CD4-positive, alpha-beta T cell (primary cell): Measurements from ENCODE around the gene PHF2. TPM values are rescaled to one million over a fixed set of nuclear protein-coding genes. Genes with fewer than 3 reads are reported as not detected.

Experiments used
- ATAC-seq: fragments of 200-7000 bp; cut with Tn5 transposase; one replicate; pipeline ENCODE4 v1.10.0; 2022; ENCODE audit warnings: mild to moderate bottlenecking; ENCODE audit not compliant: poor library complexity
- CTCF ChIA-PET: fragments of 350-600 bp; sonication (Branson Sonifier 250); formaldehyde crosslinking; loops from one replicate; lab custom pipeline; 2021; ENCODE audit warnings: antibody characterized with exemption, inconsistent platforms; lab: Charles Lee
- POLR2A ChIA-PET: fragments of 350-600 bp; sonication (Branson Sonifier 250); formaldehyde crosslinking; loops from one replicate; lab custom pipeline; 2021; ENCODE audit warnings: antibody characterized with exemption, inconsistent platforms; lab: Charles Lee
- DNase-seq, 14 experiments: peaks; one replicate each; pipeline ENCODE4 v3.0.0-alpha.2; 2013 to 2020; ENCODE audit warnings: mixed read lengths in 2 of 14
- H3K27ac ChIP-seq, 2 donors: one replicate each; pipeline versions ENCODE4 v1.5.1 to v1.7.0; 2013; ENCODE audit warnings: low read length in 2 of 2, low read depth in 1 of 2, mild to moderate bottlenecking in 1 of 2
- H3K27me3 ChIP-seq, 2 experiments: 1 replicate in 1 of 2; 2 replicates in 1 of 2; pipeline versions ENCODE4 v1.6.1 to v1.7.0; 2013; ENCODE audit warnings: low read length in 2 of 2, control low read depth in 1 of 2, mild to moderate bottlenecking in 1 of 2, moderate library complexity in 1 of 2; ENCODE audit not compliant: insufficient read depth in 2 of 2, control insufficient read depth in 1 of 2
- H3K36me3 ChIP-seq: one replicate; pipeline ENCODE4 v1.6.1; 2013; ENCODE audit warnings: low read length, control low read depth; ENCODE audit not compliant: insufficient read depth
- H3K4me1 ChIP-seq: one replicate; pipeline ENCODE4 v1.6.1; 2013; ENCODE audit warnings: low read length, control low read depth; ENCODE audit not compliant: insufficient read depth
- H3K4me3 ChIP-seq: one replicate; pipeline ENCODE4 v1.5.1; 2013; ENCODE audit warnings: mild to moderate bottlenecking, low read length, moderate library complexity
- H3K9me3 ChIP-seq, 2 experiments: 1 replicate in 1 of 2; 2 replicates in 1 of 2; pipeline versions ENCODE4 v1.6.1 to v1.7.0; 2013; ENCODE audit warnings: low read length in 2 of 2, mild to moderate bottlenecking in 2 of 2, control low read depth in 1 of 2, moderate library complexity in 1 of 2; ENCODE audit not compliant: control insufficient read depth in 1 of 2, insufficient read depth in 1 of 2
- H3K27ac Mint-ChIP-seq: one replicate; pipeline ENCODE4 v1.8.0; 2020; ENCODE audit warnings: mixed read lengths
- H3K27me3 Mint-ChIP-seq: one replicate; pipeline ENCODE4 v1.8.0; 2021; ENCODE audit warnings: mixed read lengths
- H3K36me3 Mint-ChIP-seq: one replicate; pipeline ENCODE4 v1.8.0; 2021; ENCODE audit warnings: low read depth, mixed read lengths
- H3K4me1 Mint-ChIP-seq: one replicate; pipeline ENCODE4 v1.8.0; 2021; ENCODE audit warnings: low read depth, mixed read lengths
- H3K4me3 Mint-ChIP-seq: one replicate; pipeline ENCODE4 v1.8.0; 2020; ENCODE audit warnings: mild to moderate bottlenecking, mixed read lengths
- H3K9me3 Mint-ChIP-seq: one replicate; pipeline ENCODE4 v1.8.0; 2020; ENCODE audit warnings: mixed read lengths
- CTCF ChIP-seq: fragments of 200-600 bp; IDR thresholded peaks from one replicate; pipeline ENCODE4 v1.8.0; 2022; ENCODE audit warnings: antibody characterized with exemption, mild to moderate bottlenecking
- intact Hi-C, 2 experiments: fragments of 100-400 bp; cut with DNase I in 1 of 2; cut with micrococcal nuclease in 1 of 2; formaldehyde crosslinking; loops; one replicate each; pipeline versions ENCODE4 v1.15.1 to v1.9.0; 2023 to 2025; cut with DNase I, micrococcal nuclease
- total RNA-seq, 174 experiments: library from RNA in 2 of 174; stranded (reverse) in 2 of 174; gene quantifications; one replicate each; pipeline ENCODE4 v1.2.3 and lab custom pipeline; 2021 to 2026

PHF2 gene
- total RNA-seq, 2 experiments from 2014 or later = 27.3 to 28.8 TPM

DNA sequence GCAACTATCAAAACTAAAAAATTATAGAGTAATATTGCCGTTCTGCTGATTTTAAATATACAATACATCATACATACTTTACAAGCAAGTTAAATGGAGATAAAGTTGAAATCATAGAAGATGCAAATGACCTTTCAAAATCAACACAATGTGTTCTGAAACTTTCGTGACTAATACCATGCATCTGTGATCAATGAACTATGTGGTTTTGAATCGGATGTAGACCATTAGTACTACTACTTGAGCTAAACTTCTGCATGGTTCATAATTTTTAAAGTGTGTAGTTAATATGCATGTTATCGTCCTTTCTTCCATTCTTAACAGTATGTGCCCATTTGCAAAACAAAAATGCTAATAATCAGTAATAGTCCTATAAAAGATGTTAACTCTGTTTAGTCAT, 11.3 kb upstream of the PHF2 start:
- Histone ChIP-seq H3K27ac (no peak overlapping the region), H3K9me3 (no peaks in the 10 kb centered on the region), H3K4me3 (no peak overlapping the region), H3K4me1 (peaks cover 19% of the 10 kb centered on the region), H3K27me3 (no peaks in the 10 kb centered on the region), H3K36me3 (peaks cover 33% of the 10 kb centered on the region)
- H3K9me3 Mint-ChIP-seq = no peaks in the 10 kb centered on the region
- H3K27ac Mint-ChIP-seq = peak overlapping the region; percentile 90
- intact Hi-C loops = loop anchor here (5.0 to 10.0 kb wide), 8 partner anchors 400 to 1448 kb away; partner anchors contain the start of genes CENPP (in 1 of the 2), IARS1 (in 1 of the 2), NOL8 (in 1 of the 2) and SPTLC1 (in 1 of the 2)
- DNase-seq (no peak), ATAC-seq (no peak)
- ChIA-PET CTCF (interaction anchor here (1.8 kb wide), 1 partner anchor 9 kb away, joined by 6 read pairs; no protein-coding TSS in a partner anchor), POLR2A (interaction anchor here (1.3 to 2.1 kb wide), 3 partner anchors 10 to 113 kb away, joined by 3 to 40 read pairs (median 31); partner anchors contain the start of genes FAM120A, FAM120AOS and PHF2)
- peaks cover 10% of the 10 kb centered on the region for H3K4me1 Mint-ChIP-seq
- no peak overlapping the region for H3K4me3 Mint-ChIP-seq
- H3K27me3 Mint-ChIP-seq = no peaks in the 10 kb centered on the region
- no peak for TF ChIP-seq CTCF
- H3K36me3 Mint-ChIP-seq = peaks cover 46% of the 10 kb centered on the region

GRCh38 chr9:93566408-93567270, 9.7 kb upstream of the PHF2 start:
- DNase-seq (peak; percentile 95 to 99 (median 99)), ATAC-seq (peak; percentile 97)
- Mint-ChIP-seq H3K36me3 (peaks cover 36% of the 10 kb centered on the region), H3K27me3 (no peaks in the 10 kb centered on the region), H3K9me3 (no peaks in the 10 kb centered on the region), H3K27ac (peak overlapping the region; percentile 90), H3K4me1 (peaks cover 10% of the 10 kb centered on the region), H3K4me3 (peak overlapping the region; percentile 88)
- H3K9me3 ChIP-seq = no peaks in the 10 kb centered on the region
- peak overlapping the region; percentile 70 for H3K4me3 ChIP-seq
- H3K27ac ChIP-seq = peak overlapping the region; percentile 89 to 92
- intact Hi-C loops = loop anchor here (1.0 to 10.0 kb wide), 11 partner anchors 10 to 1449 kb away; partner anchors contain the start of genes FAM120AOS (in 2 of the 2), CENPP (in 1 of the 2), IARS1 (in 1 of the 2) and NOL8 (in 1 of the 2)
- peak; percentile 91 for TF ChIP-seq CTCF
- peaks cover 28% of the 10 kb centered on the region for H3K36me3 ChIP-seq
- H3K27me3 ChIP-seq = no peaks in the 10 kb centered on the region
- ChIA-PET POLR2A (interaction anchor here (0.6 to 2.1 kb wide), 26 partner anchors 9 to 897 kb away, joined by 3 to 40 read pairs (median 4); partner anchors contain the start of genes BICD2, FAM120A, FAM120AOS and IPPK), CTCF (interaction anchor here (0.6 to 1.8 kb wide), 20 partner anchors 9 to 1770 kb away, joined by 3 to 13 read pairs (median 4); partner anchors contain the start of genes FAM120AOS, IPPK, NINJ1 and PHF2)
- peaks cover 19% of the 10 kb centered on the region for H3K4me1 ChIP-seq

- TF ChIP-seq CTCF = no peak
- intact Hi-C loops = loop anchor here (1.0 to 10.0 kb wide), 11 partner anchors 9 to 1450 kb away; partner anchors contain the start of genes FAM120AOS (in 2 of the 2), CENPP (in 1 of the 2), IARS1 (in 1 of the 2) and NOL8 (in 1 of the 2)
- no peaks in the 10 kb centered on the region for H3K9me3 Mint-ChIP-seq
- H3K27ac Mint-ChIP-seq = peak overlapping the region; percentile 90
- ATAC-seq (no peak), DNase-seq (peak in 1 of 14 experiments; percentile 12)
- ChIA-PET CTCF (interaction anchor here (1.0 to 1.7 kb wide), 7 partner anchors 10 to 105 kb away, joined by 3 to 13 read pairs (median 8); no protein-coding TSS in a partner anchor), POLR2A (interaction anchor here (0.6 to 2.1 kb wide), 12 partner anchors 8 to 897 kb away, joined by 3 to 40 read pairs (median 5); partner anchors contain the start of genes BICD2, FAM120A, FAM120AOS and IPPK)
- peak overlapping the region; percentile 88 for H3K4me3 Mint-ChIP-seq
- H3K27me3 ChIP-seq = no peaks in the 10 kb centered on the region
- H3K4me1 Mint-ChIP-seq = peaks cover 10% of the 10 kb centered on the region
- peaks cover 28% of the 10 kb centered on the region for H3K36me3 Mint-ChIP-seq
- peaks cover 20% of the 10 kb centered on the region for H3K36me3 ChIP-seq
- H3K4me1 ChIP-seq = peaks cover 19% of the 10 kb centered on the region
- H3K9me3 ChIP-seq = no peaks in the 10 kb centered on the region
- peak overlapping the region; percentile 89 to 92 for H3K27ac ChIP-seq
- no peaks in the 10 kb centered on the region for H3K27me3 Mint-ChIP-seq
- H3K4me3 ChIP-seq = peak overlapping the region; percentile 70
Observed at GRCh38 chr9:93567271-93567959, 9.0 kb upstream of the PHF2 start.
